Suprapubic skin (tissue), 4 donors: ENCODE results near the gene SMC5.

Source experiments
- POLR2A ChIP-seq, 2 donors: fragments of 450-650 bp; IDR thresholded peaks; one replicate each; pipeline ENCODE4 v1.6.1; 2017; ENCODE audit warnings: antibody characterized with exemption in 2 of 2, mild to moderate bottlenecking in 2 of 2, moderate library complexity in 2 of 2
- POLR2AphosphoS5 ChIP-seq, 3 donors: sonication (generic); formaldehyde crosslinking; IDR thresholded peaks; one replicate each; pipeline ENCODE4 v1.6.1; 2017; ENCODE audit warnings: antibody characterized with exemption in 3 of 3

DNA sequence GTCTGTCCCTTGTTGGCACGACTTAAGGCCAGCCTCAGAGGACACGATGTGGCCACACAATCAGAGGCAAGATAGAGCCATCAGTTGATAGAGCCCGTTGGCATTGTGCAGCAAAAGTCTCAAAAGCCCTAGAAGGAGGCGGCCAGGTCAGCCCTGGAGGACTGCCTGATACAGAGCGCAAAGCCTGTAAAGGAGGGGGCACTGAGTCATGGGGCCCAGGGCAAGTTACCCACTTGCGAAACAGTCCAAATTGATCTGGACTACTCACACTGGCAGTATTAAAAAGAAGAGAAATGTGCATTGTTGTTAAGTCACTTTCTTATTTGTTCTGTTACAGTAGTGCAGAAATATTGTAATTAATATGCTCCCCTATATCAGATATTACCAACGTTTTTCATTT, 104.2 kb downstream of the SMC5 start:
- TF ChIP-seq POLR2AphosphoS5 (IDR thresholded peaks at IDR 0.05): no peak
- no peak for TF ChIP-seq POLR2A (IDR thresholded peaks at IDR 0.05)
